ENCODE data around the gene SULT1A2. TPM values are rescaled to one million over a fixed set of nuclear protein-coding genes. Genes with fewer than 3 reads are reported as not detected.
"Not testable (repeated sequence)": the region's sequence is repeated elsewhere in the genome, so short reads cannot be mapped to it uniquely, and the experiment has no call there.

Gene SULT1A2
- total RNA-seq, 1 experiment from 2014 or later, result 0.43 TPM

GRCh38 chr16:28549301-28549899 lies 47.5 kb downstream of the SULT1A2 start:
- ChIA-PET POLR2A (no interaction called here), CTCF (no interaction called here)
- Mint-ChIP-seq H3K27me3 (ENCODE audit: insufficient read depth, unreplicated experiment) (no peaks in the 10 kb centered on the region), H3K4me1 (ENCODE audit: low read depth, unreplicated experiment) (peaks cover under 1% of the 10 kb centered on the region), H3K27ac (ENCODE audit: unreplicated experiment) (no peak overlapping the region), H3K9me3 (ENCODE audit: unreplicated experiment) (no peaks in the 10 kb centered on the region), H3K4me3 (ENCODE audit: unreplicated experiment) (no peak overlapping the region), H3K36me3 (ENCODE audit: insufficient read depth, unreplicated experiment) (peaks cover 4% of the 10 kb centered on the region)
- no peaks in the 10 kb centered on the region for H3K4me1 ChIP-seq
- no peaks in the 10 kb centered on the region for H3K36me3 ChIP-seq (ENCODE audit: control insufficient read depth, insufficient read depth, low read length)
- no peaks in the 10 kb centered on the region for H3K27me3 ChIP-seq (replicated peaks; ENCODE audit: control insufficient read depth, insufficient read depth, low read length)
- TF ChIP-seq CTCF (IDR thresholded peaks at IDR 0.05; ENCODE audit: insufficient read depth in 1 of 2, low read depth in 1 of 2, low read length in 1 of 2, severe bottlenecking in 1 of 2, unreplicated experiment in 1 of 2), result peak; percentile 60 to 67
- no peaks in the 10 kb centered on the region for H3K9me3 ChIP-seq
- intact Hi-C loops (cut with micrococcal nuclease; ENCODE audit: unreplicated experiment), result loop anchor here (1.0 to 2.0 kb wide), 2 partner anchors 57 to 271 kb away; partner anchors contain the start of gene CLN3
- DNase-seq, result peak in 1 of 2 experiments; percentile 39
- no peak overlapping the region for H3K4me3 ChIP-seq (ENCODE audit: low read depth, low read length)
- no TSS peak for BruUV-seq (replicated peaks)

GRCh38 chr16:28548306-28548802 lies 48.5 kb downstream of the SULT1A2 start:
- Mint-ChIP-seq H3K27ac (ENCODE audit: unreplicated experiment) (no peak overlapping the region), H3K9me3 (ENCODE audit: unreplicated experiment) (no peaks in the 10 kb centered on the region), H3K27me3 (ENCODE audit: insufficient read depth, unreplicated experiment) (no peaks in the 10 kb centered on the region), H3K4me1 (ENCODE audit: low read depth, unreplicated experiment) (no peaks in the 10 kb centered on the region), H3K4me3 (ENCODE audit: unreplicated experiment) (no peak overlapping the region), H3K36me3 (ENCODE audit: insufficient read depth, unreplicated experiment) (no peaks in the 10 kb centered on the region)
- Histone ChIP-seq H3K9me3 (no peaks in the 10 kb centered on the region), H3K4me1 (no peaks in the 10 kb centered on the region), H3K27me3 (replicated peaks; ENCODE audit: control insufficient read depth, insufficient read depth, low read length) (no peaks in the 10 kb centered on the region), H3K36me3 (ENCODE audit: control insufficient read depth, insufficient read depth, low read length) (no peaks in the 10 kb centered on the region), H3K4me3 (ENCODE audit: low read depth, low read length) (no peak overlapping the region)
- ChIA-PET POLR2A (no interaction called here), CTCF (no interaction called here)
- intact Hi-C loops (cut with micrococcal nuclease; ENCODE audit: unreplicated experiment), result loop anchor here (2.0 kb wide), 1 partner anchor 270 kb away; no protein-coding TSS in a partner anchor
- BruUV-seq (replicated peaks), result no TSS peak
- DNase-seq, result no peak
- no peak for TF ChIP-seq CTCF (IDR thresholded peaks at IDR 0.05; ENCODE audit: insufficient read depth in 1 of 2, low read depth in 1 of 2, low read length in 1 of 2, severe bottlenecking in 1 of 2, unreplicated experiment in 1 of 2)

GRCh38 chr16:28546626-28547025 lies 50.2 kb downstream of the SULT1A2 start:
- intact Hi-C loops (cut with micrococcal nuclease; ENCODE audit: unreplicated experiment), result no loop called here
- CTCF ChIA-PET, result no interaction called here
- Histone ChIP-seq H3K36me3 (ENCODE audit: control insufficient read depth, insufficient read depth, low read length) (no peaks in the 10 kb centered on the region), H3K9me3 (no peaks in the 10 kb centered on the region), H3K4me1 (no peaks in the 10 kb centered on the region), H3K4me3 (ENCODE audit: low read depth, low read length) (no peak overlapping the region), H3K27me3 (replicated peaks; ENCODE audit: control insufficient read depth, insufficient read depth, low read length) (no peaks in the 10 kb centered on the region)
- Mint-ChIP-seq H3K27ac (ENCODE audit: unreplicated experiment) (no peak overlapping the region), H3K36me3 (ENCODE audit: insufficient read depth, unreplicated experiment) (no peaks in the 10 kb centered on the region), H3K9me3 (ENCODE audit: unreplicated experiment) (no peaks in the 10 kb centered on the region), H3K4me1 (ENCODE audit: low read depth, unreplicated experiment) (no peaks in the 10 kb centered on the region), H3K27me3 (ENCODE audit: insufficient read depth, unreplicated experiment) (no peaks in the 10 kb centered on the region), H3K4me3 (ENCODE audit: unreplicated experiment) (no peak overlapping the region)
- BruUV-seq (replicated peaks), result no TSS peak
- TF ChIP-seq CTCF (IDR thresholded peaks at IDR 0.05; ENCODE audit: insufficient read depth in 1 of 2, low read depth in 1 of 2, low read length in 1 of 2, severe bottlenecking in 1 of 2, unreplicated experiment in 1 of 2), result no peak
- POLR2A ChIA-PET, result no interaction called here
- no peak for DNase-seq

GRCh38 chr16:28545964-28546363 lies 50.9 kb downstream of the SULT1A2 start:
- DNase-seq; BruUV-seq (replicated peaks); H3K4me3 ChIP-seq (ENCODE audit: low read depth, low read length); CTCF ChIA-PET; POLR2A ChIA-PET; H3K9me3 ChIP-seq; H3K4me1 ChIP-seq; H3K36me3 Mint-ChIP-seq (ENCODE audit: insufficient read depth, unreplicated experiment); H3K27ac Mint-ChIP-seq (ENCODE audit: unreplicated experiment); H3K27me3 Mint-ChIP-seq (ENCODE audit: insufficient read depth, unreplicated experiment); H3K4me3 Mint-ChIP-seq (ENCODE audit: unreplicated experiment); H3K27me3 ChIP-seq (replicated peaks; ENCODE audit: control insufficient read depth, insufficient read depth, low read length); H3K4me1 Mint-ChIP-seq (ENCODE audit: low read depth, unreplicated experiment); intact Hi-C loops (cut with micrococcal nuclease; ENCODE audit: unreplicated experiment); H3K36me3 ChIP-seq (ENCODE audit: control insufficient read depth, insufficient read depth, low read length); H3K9me3 Mint-ChIP-seq (ENCODE audit: unreplicated experiment): not testable (repeated sequence)
